Measurements from ENCODE around the gene TSFM. TPM values are rescaled to one million over a fixed set of nuclear protein-coding genes. Genes with fewer than 3 reads are reported as not detected.

The TSFM gene
- total RNA-seq, 1 donor from 2014 or later = 25.8 TPM

DNA sequence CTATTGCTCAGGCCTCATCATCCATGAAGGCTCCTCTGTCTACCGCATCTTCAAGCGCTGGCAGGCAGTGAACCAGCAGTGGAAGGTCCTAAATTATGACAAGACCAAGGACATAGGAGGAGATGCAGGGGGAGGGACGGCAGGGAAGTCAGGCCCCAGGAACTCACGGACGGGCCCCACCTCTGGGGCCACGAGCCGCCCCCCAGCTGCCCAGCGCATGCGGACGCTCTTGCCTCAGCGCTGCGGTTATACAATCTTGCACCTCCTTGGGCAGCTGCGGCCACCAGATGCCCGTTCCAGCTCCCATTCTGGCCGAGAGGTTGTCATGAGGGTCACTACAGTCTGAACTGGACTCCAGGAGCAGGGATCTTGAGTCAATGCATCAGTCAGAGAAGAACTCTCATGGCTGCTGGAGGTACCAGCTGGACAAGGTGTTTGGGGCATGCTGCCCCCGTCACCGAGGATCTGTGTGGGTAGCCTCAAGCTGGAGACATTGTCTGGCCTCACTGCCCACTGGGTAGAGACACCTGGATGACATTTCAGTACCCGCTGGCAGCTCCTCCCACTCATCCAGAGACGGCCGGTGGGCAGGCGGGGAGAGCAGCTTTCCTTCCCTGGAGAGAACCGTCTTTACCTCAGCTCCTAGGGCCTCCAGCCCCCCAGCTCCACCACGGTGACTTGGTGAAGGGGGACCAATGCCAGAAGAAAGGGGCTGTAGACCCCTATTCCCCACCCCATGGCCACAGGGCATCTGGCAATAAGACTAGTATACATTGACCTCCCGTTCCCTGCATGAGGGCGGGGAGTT is 23.8 kb upstream of the TSFM start:
- Mint-ChIP-seq H3K4me1 (ENCODE audit: unreplicated experiment) (peaks cover 18% of the 10 kb centered on the region), H3K27ac (ENCODE audit: unreplicated experiment) (no peak overlapping the region), H3K4me3 (ENCODE audit: unreplicated experiment) (no peak overlapping the region), H3K36me3 (ENCODE audit: low read depth, unreplicated experiment) (peaks cover 15% of the 10 kb centered on the region), H3K27me3 (ENCODE audit: unreplicated experiment) (peaks cover 30% of the 10 kb centered on the region), H3K9me3 (ENCODE audit: unreplicated experiment) (no peaks in the 10 kb centered on the region)
- DNase-seq (ENCODE audit: low spot score) = no peak
- TF ChIP-seq, protein P1, sequence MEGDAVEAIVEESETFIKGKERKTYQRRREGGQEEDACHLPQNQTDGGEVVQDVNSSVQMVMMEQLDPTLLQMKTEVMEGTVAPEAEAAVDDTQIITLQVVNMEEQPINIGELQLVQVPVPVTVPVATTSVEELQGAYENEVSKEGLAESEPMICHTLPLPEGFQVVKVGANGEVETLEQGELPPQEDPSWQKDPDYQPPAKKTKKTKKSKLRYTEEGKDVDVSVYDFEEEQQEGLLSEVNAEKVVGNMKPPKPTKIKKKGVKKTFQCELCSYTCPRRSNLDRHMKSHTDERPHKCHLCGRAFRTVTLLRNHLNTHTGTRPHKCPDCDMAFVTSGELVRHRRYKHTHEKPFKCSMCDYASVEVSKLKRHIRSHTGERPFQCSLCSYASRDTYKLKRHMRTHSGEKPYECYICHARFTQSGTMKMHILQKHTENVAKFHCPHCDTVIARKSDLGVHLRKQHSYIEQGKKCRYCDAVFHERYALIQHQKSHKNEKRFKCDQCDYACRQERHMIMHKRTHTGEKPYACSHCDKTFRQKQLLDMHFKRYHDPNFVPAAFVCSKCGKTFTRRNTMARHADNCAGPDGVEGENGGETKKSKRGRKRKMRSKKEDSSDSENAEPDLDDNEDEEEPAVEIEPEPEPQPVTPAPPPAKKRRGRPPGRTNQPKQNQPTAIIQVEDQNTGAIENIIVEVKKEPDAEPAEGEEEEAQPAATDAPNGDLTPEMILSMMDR (IDR thresholded peaks at IDR 0.05; ENCODE audit: unreplicated experiment) = no peak

- no peak overlapping the region for H3K27ac Mint-ChIP-seq (ENCODE audit: unreplicated experiment)
- peaks cover 19% of the 10 kb centered on the region for H3K4me1 Mint-ChIP-seq (ENCODE audit: unreplicated experiment)
- DNase-seq (ENCODE audit: low spot score) = no peak
- H3K27me3 Mint-ChIP-seq (ENCODE audit: unreplicated experiment) = peaks cover 30% of the 10 kb centered on the region
- H3K36me3 Mint-ChIP-seq (ENCODE audit: low read depth, unreplicated experiment) = peaks cover 13% of the 10 kb centered on the region
- peak overlapping the region; percentile 13 for H3K4me3 Mint-ChIP-seq (ENCODE audit: unreplicated experiment)
- TF ChIP-seq, protein P1 (IDR thresholded peaks at IDR 0.05; ENCODE audit: unreplicated experiment) = peak; percentile 30
- no peaks in the 10 kb centered on the region for H3K9me3 Mint-ChIP-seq (ENCODE audit: unreplicated experiment)
Observed at GRCh38 chr12:57759360-57759980, 23.1 kb upstream of the TSFM start.

DNA sequence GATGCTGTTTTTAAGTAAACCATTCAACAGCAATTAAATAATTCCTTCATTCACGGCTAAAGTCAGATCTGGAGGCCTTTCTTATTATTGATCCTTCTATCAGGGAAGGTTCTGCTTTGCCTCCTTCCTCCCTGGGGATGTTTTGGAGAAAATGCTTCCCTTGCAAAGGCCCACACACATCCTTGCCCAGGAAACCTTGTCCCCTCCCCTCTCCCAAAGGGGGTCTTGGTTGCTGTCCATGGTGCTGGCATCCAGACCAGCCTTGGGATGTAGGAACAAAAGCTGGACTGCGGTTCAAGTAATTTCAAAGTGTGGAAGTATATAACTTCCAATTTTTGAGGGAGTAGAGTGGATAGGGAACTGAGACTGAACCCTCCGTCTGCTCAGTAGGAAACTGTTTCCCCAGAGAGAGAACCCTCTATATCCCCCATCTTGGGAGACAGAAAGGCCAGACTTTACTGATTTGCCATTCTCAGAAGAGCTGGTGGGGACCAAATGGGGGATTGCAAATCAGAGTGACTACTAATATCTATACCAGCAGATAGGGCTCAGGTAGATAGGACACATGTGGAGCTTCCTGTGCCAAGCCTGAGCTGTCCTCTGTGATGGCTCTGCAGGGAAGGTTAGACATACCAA is 22.1 kb upstream of the TSFM start:
- Mint-ChIP-seq H3K9me3 (ENCODE audit: unreplicated experiment) (no peaks in the 10 kb centered on the region), H3K27me3 (ENCODE audit: unreplicated experiment) (peaks cover 34% of the 10 kb centered on the region), H3K4me3 (ENCODE audit: unreplicated experiment) (no peak overlapping the region), H3K4me1 (ENCODE audit: unreplicated experiment) (peaks cover 21% of the 10 kb centered on the region), H3K36me3 (ENCODE audit: low read depth, unreplicated experiment) (peaks cover 11% of the 10 kb centered on the region), H3K27ac (ENCODE audit: unreplicated experiment) (no peak overlapping the region)
- DNase-seq (ENCODE audit: low spot score) = peak; percentile 46
- TF ChIP-seq, protein P1 (IDR thresholded peaks at IDR 0.05; ENCODE audit: unreplicated experiment) = no peak

- no peaks in the 10 kb centered on the region for H3K9me3 Mint-ChIP-seq (ENCODE audit: unreplicated experiment)
- peaks cover 32% of the 10 kb centered on the region for H3K27me3 Mint-ChIP-seq (ENCODE audit: unreplicated experiment)
- no peak for DNase-seq (ENCODE audit: low spot score)
- H3K36me3 Mint-ChIP-seq (ENCODE audit: low read depth, unreplicated experiment) = peaks cover 6% of the 10 kb centered on the region
- H3K4me1 Mint-ChIP-seq (ENCODE audit: unreplicated experiment) = peaks cover 22% of the 10 kb centered on the region
- peak overlapping the region; percentile 42 for H3K27ac Mint-ChIP-seq (ENCODE audit: unreplicated experiment)
- peak overlapping the region; percentile 59 for H3K4me3 Mint-ChIP-seq (ENCODE audit: unreplicated experiment)
- TF ChIP-seq, protein P1 (IDR thresholded peaks at IDR 0.05; ENCODE audit: unreplicated experiment) = no peak
Observed at GRCh38 chr12:57761391-57761998, 21.1 kb upstream of the TSFM start.
